ENCODE measurements around the gene MBOAT1.

Gene MBOAT1

DNA sequence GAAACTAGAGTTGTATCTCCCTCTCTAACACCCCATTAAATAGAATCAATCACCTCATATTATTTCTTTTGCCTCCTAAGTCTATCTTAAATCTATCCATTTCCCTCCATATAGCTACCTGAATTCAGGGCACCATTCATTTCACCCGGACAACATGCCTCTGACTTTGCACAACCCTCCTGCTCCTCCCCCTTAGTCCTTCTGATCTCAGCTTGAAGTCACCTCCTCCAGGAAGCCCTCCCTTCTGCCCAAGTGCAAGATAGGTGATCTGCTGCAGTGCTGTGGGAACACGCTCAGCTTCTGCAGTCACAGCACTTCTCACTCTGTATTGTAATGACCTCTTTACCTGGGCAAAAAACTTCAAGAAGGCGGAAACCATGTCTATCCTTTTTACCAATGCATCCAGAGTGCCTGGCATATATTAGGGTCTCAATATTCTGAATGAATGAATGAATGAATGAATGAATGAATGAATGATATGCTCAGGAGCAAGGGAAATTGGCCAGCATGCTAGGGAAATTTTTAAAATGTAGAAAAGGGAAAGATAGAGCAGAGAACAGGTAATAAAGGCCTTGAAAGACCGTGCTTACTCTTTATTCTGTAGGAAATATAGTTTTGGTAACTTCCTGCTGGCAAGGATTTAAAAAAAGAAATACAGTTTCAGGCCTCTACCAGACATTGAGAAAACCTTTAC lies 41.7 kb downstream of the MBOAT1 start:
- no peak overlapping the region for H3K4me3 ChIP-seq (ENCODE audit: low read depth, low read length)
- DNase-seq (ENCODE audit: low read depth): no peak
- no peak for TF ChIP-seq CTCF (conservative IDR thresholded peaks at IDR 0.05; ENCODE audit: low read depth, low read length)

DNA sequence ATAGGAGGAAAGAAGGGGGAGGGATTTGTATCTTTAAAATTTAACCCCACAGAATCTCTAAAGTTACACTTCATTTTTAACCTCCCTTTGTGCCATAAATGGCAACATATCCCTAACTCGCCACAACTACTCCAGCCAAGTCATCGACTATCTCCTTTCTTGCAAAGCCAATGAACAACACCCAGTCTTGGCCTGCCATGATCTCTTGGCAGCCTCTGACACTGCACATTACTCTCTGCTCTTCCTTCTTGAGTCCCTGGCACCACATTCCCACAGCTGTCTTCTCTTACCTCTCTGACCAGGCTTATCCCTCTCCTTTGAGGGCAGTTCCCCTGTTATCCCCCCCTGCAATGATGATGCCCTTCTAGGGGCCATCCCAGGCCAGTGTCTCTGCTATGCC lies 42.5 kb downstream of the MBOAT1 start:
- TF ChIP-seq CTCF (conservative IDR thresholded peaks at IDR 0.05; ENCODE audit: low read depth, low read length): no peak
- DNase-seq (ENCODE audit: low read depth): no peak
- H3K4me3 ChIP-seq (ENCODE audit: low read depth, low read length): no peak overlapping the region

GRCh38 chr6:20169119-20169557 lies 43.1 kb downstream of the MBOAT1 start:
- TF ChIP-seq CTCF (conservative IDR thresholded peaks at IDR 0.05; ENCODE audit: low read depth, low read length): no peak
- H3K4me3 ChIP-seq (ENCODE audit: low read depth, low read length): no peak overlapping the region
- no peak for DNase-seq (ENCODE audit: low read depth)

- DNase-seq (ENCODE audit: low read depth): no peak
- no peak overlapping the region for H3K4me3 ChIP-seq (ENCODE audit: low read depth, low read length)
- TF ChIP-seq CTCF (conservative IDR thresholded peaks at IDR 0.05; ENCODE audit: low read depth, low read length): no peak
Observed at GRCh38 chr6:20168690-20169089, 43.6 kb downstream of the MBOAT1 start.

DNA sequence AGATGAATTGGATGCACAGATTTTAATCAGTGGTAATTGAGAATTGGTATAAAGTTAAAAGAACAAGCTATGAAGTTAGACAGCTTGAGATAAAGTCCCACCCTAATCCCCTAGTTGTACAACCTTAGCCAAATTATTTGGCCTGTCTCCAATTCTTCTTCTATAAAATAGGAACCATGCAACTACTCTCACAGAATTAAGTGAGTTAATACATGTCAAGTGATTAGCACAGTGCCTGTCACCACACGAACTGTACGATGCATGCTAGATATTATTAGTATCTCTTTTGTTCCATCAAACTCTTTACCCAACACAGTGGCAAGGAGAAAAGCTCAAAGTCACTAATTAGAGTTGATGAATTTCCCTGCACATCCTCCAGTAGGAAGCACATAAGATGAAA lies 44.7 kb downstream of the MBOAT1 start:
- DNase-seq (ENCODE audit: low read depth): no peak
- H3K4me3 ChIP-seq (ENCODE audit: low read depth, low read length): no peak overlapping the region
- TF ChIP-seq CTCF (conservative IDR thresholded peaks at IDR 0.05; ENCODE audit: low read depth, low read length): no peak

DNA sequence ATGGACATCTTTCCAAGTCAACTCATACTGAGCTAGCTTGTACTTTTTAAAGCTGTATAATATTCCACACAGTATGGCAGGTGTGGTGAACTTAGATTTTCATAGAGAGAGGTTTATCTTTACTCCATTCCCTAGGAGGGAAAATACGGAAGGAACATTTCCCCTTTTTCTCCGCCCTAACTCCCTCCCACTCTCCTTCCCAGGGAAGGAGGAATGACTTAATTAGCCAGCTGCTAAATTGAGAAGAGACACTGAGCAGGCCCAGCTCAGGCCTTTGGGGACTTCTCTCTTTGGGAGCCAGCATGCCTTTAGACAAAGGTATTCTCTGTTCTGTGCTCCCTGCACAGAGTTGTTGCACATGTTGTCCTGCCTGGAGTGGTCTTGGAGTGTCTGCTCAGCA lies 46.1 kb downstream of the MBOAT1 start:
- TF ChIP-seq CTCF (conservative IDR thresholded peaks at IDR 0.05; ENCODE audit: low read depth, low read length): no peak
- no peak for DNase-seq (ENCODE audit: low read depth)
- no peak overlapping the region for H3K4me3 ChIP-seq (ENCODE audit: low read depth, low read length)

DNA sequence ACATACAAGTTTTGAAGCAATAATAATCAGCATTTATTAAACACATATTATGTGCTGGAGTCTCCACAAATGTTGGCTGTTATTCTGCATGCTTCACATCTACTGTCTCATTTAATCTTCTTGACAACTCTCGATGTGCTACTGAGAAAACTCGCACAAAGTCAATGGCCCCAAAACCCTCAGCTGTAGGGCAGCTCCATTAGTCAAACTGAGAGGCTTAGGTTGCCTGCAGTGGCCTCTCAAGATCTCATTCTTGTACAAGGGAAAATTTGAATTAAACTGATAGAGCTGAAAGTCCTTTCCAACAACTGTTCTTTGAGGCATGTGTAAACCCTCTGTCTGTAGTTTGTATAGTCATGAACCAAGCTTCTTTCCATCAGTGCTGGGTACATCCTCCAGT lies 49.8 kb downstream of the MBOAT1 start:
- H3K4me3 ChIP-seq (ENCODE audit: low read depth, low read length): no peak overlapping the region

More for the DNA sequence above, 49.8 kb downstream of the MBOAT1 start:
- DNase-seq (ENCODE audit: low read depth): no peak
- no peak for TF ChIP-seq CTCF (conservative IDR thresholded peaks at IDR 0.05; ENCODE audit: low read depth, low read length)
